HG02870 (cell line): ENCODE measurements around the gene TBC1D22A.

ENCODE experiments used
- ATAC-seq: cut with Tn5 transposase; IDR thresholded peaks from one replicate; pipeline ENCODE4 v1.9.1; 2021; ENCODE audit warnings: mild to moderate bottlenecking, moderate library complexity; ENCODE audit not compliant: unreplicated experiment

The TBC1D22A gene

DNA sequence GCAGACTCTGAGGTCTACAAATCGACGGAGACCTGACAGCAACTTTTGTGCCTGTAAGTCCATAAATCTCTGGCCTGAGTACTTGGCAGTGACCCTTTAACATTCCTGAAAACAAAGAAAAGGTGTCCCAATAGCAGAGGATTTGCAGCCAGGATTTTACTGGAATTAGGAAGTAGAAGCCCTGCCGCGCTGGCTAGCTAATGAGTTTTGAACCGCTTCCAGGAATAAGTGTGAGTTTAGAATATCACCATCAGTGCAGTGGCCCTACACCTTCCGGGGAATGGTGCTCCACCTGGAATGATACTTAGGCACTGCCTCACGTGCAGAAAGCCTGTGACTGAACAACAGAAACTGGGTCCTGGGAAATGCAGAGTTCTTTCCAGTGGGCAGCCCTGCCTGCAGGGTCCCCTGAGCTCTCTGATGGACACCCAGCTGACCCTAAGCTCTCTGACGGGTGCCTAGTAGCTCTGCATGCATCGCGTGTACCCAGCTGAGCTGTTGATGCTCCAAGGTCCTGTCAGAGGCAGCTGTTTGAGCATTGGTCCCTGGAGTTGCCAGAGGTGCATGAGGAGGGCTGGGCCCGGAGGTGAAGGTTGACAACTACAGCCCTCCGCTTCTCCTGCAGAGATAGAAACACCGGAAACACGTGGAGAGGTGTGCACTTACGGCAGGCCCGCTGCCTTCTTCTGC is 380.9 kb downstream of the TBC1D22A start:
- no peak for ATAC-seq

GRCh38 chr22:47144076-47144765 is 381.8 kb downstream of the TBC1D22A start:
- ATAC-seq = no peak

DNA sequence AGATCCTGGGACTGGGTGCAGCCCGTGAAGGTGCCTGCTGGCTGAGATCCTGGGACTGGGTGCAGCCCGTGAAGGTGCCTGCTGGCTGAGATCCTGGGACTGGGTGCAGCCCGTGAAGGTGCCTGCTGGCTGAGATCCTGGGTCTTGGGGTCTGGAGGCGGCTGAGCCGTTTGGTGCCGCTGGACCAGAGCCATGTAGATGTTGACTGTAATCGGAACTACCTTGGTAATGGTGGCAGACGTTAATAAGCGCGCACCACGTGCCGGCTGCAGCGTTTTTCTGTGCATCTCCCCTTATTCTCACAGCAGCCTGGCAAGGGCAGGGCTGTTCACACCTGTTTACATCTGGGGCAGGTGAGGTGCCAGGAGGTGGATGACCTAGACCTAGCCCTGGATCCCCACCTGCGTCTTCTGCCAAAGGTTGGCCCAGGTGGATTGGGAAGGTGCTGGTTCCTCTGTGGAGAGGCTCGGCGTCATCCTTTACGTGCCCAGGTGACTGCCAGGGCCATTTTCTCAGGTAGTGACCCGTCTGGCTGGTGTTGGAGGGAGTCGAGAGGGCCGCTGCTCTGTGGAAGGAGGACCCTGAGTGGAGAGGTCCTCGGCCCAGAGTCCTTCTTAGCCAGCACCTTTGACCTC is 382.5 kb downstream of the TBC1D22A start:
- ATAC-seq = no peak

DNA sequence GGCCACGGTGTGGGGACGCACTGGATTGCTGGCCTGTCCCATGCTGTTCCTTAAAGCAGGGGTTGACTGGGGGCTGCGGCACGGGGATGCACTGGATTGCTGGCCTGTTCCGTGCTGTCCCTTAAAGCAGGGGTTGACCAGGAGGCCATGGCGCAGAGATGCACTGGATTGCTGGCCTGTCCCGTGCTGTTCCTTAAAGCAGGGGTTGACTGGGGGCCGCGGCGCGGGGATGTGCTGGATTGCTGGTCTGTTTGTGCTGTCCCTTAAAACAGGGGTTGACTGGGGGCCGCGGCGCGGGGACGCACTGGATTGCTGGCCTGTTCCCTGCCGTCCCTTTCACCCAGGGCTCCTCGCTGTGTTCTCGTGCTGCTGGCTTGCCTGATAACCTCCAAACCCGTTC is 383.4 kb downstream of the TBC1D22A start:
- no peak for ATAC-seq

GRCh38 chr22:47146391-47146790 is 383.9 kb downstream of the TBC1D22A start:
- no peak for ATAC-seq

GRCh38 chr22:47146941-47147340 is 384.5 kb downstream of the TBC1D22A start:
- ATAC-seq = no peak

DNA sequence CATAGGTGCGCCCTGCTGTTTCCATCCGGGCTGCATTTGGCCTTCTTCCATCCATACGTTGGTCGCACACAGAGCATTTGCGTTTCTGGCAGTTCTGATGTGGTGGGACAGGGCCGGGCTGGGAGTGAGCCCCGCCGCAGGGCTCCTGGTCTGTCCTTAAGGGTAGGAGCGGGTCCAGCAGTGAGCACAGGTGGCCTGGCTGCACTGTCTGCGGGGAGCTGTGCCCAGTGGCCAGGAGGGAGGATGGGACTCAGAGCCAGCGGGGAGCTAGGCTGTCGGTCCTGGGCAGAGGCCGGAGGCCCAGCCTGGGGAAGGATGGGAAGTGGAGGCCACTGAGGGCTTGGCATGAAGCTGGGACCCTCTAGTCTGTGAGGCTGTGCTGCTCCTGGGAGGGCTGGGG is 385.1 kb downstream of the TBC1D22A start:
- ATAC-seq = no peak

DNA sequence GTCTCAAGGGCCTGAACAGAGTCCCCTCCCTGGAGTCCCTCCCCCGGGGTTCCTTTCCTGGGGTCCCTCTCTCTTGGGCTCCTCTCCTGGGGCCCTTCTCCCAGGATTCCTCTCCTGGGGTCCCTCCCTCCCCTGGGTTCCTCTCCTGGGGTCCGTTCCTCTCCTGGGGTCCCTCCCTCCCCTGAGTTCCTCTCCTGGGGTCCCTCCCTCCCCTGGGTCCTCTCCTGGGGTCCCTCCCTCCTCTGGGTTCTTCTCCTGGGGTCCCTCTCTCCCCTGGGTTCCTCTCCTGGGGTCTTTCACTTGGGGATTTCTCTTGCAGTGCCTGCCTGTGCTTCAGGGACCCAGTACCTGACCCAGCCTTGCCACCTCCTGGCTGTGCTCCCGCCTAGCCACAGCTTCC is 386.1 kb downstream of the TBC1D22A start:
- no peak for ATAC-seq

DNA sequence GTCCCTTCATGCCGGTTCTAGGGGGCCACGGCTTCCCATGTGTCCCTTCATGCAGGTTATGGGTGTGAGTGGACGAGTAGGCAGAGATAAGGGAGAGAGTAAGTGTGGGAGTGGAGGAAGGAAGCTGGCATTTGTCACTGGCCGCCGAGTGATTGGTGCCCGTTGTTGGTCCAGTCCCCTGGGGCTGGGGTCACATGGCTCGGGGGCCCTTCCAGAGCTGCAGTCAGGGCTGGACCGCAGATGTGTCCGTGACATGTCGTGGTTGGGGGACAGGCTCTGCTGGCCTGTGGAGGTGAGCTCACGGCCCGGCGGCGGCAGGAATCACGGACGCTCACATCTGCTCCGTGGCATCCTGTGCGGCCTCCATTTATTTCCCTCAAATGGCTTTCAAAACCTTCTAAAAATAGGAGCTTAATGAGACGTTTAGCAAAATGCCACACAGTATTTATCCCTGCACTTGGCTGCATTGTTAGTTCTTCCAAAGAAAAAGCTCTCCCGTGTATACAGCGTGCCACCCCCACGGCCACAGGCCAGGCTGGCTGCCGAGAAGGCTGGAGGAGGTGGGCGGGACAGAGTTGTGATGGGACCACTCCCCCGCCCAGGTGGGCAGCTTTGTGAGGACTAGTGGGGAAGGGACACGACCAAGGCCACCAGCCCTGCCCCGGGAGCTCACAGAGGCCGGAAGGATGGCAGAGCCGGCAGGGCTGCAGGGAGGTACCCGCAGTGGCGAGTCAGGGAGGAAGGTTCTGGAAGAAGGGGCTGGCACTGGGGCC is 386.7 kb downstream of the TBC1D22A start:
- ATAC-seq = no peak

GRCh38 chr22:47149976-47150375 is 387.5 kb downstream of the TBC1D22A start:
- no peak for ATAC-seq

- no peak for ATAC-seq
Measured at GRCh38 chr22:47150426-47150825, 388.0 kb downstream of the TBC1D22A start.

GRCh38 chr22:47151064-47151463 is 388.6 kb downstream of the TBC1D22A start:
- no peak for ATAC-seq

DNA sequence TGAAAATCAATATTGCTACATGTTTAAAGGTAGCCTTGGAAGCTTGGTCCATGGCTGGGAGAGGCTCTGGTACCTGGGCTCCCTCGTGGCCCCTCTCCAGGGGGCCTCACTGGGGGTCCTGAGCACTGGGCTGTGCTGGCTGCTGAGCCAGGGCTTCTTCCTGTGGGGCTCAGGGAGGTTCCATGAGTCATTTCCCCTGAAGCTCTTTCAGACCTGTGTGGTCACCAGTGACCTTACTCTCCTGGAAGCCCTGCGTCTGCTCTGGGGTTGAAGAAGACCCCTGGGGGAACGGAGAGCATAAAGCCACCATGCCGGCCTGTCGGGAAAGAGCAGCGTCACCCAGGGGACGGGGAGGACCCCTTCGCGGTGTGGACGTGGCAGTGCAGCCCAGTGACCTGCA is 389.0 kb downstream of the TBC1D22A start:
- ATAC-seq = no peak

GRCh38 chr22:47152236-47152635 is 389.8 kb downstream of the TBC1D22A start:
- no peak for ATAC-seq

DNA sequence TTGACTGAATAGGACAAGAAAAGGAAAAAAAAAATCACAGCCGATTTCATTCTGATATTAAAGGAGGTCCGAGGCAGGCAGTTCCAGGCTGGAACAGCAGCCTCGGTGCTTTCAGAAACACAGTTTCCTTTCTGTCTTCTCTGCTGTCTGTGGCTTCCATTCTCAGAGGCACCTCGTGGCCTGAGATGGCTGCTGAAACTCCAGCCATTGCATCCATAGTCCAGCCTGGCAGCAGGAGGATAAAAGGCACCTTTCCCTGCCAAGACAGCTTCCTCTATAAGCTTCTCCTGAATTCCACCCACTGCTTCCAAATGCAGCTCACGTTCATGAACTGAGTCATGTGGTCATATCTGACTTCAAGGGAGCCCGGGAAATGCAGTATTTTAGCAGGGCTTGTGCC is 390.5 kb downstream of the TBC1D22A start:
- ATAC-seq = no peak

DNA sequence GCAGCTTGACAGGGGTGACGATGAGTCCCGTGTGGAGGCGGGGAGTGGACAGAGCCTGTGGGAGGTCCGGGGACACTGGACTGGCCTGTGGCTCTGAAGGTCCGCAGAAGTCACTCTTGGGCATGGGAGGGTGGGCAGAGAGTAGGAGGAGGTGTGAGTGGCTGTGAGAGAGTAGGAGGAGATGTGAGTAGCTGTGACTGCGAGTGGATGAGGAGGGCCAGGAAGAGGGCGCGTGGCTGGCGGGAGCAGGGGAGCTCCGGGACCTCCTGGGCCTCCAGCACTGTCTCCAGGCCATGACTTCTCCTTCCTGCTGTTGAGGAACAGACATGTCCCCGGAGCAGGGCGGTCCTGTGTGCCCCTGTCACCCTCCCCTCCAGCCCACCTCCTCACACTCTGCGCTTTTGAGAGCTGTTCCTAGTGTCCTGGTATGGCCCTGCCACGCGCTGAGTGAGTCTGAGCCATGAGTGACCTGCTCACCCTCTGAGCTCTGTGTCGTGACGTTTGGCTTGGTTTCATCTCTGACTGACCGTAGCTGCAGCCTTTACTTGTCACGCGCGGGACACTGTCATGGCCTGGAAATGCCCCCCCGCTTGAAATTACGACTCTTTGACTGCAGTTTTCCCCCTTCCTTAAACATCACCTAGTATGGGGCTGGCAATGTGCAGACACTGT is 391.5 kb downstream of the TBC1D22A start:
- no peak for ATAC-seq

DNA sequence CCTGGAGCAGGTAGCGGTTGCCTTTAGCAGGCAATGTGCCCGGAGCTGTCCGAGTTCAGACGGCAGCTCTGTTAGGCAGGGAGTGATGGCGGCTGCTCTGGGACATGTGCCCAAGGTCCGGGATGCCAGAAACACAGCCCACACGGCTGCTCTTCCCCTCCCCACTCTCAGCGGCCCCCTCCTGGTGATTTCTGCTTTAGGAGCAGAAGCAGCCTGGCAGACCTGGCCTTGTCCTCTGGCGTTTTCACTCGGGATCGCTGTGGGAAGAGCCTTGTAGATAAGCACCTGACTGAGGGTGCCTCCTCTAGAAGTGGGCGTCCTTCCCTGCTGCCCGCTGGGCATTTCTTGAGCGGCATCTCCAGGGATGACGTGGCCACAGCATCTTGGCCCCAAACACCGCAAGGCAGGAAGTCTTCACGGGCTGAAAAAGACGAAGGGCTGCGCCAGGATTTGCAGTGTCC is 392.2 kb downstream of the TBC1D22A start:
- ATAC-seq = no peak

GRCh38 chr22:47155131-47155885 is 392.9 kb downstream of the TBC1D22A start:
- no peak for ATAC-seq

DNA sequence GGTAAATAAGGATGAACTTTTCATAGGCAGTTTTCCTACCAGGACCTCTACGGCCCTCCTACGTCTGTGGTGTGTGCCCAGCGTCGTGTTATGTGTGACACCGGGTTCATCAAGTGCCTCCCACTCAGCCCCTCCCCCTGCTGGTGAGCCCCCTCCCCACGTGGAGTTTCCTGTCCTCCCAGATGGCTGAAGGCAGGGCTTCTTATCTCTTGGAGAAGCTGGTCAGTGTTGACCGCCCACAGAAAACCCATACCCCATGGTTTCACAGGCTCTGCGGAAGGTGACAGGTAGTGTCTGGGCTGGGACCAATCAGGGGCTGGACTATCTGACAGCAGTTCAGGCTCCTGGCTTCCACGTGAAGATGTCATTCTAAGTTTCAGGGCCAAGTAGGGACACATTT is 393.5 kb downstream of the TBC1D22A start:
- ATAC-seq = no peak
